Measurements from ENCODE around the gene ZIC4.

ZIC4 gene

GRCh38 chr3:147377412-147378367 is 28.7 kb downstream of the ZIC4 start:
- no peak for TF ChIP-seq CTCF (IDR thresholded peaks at IDR 0.05; ENCODE audit: low read depth, low read length)
- TF ChIP-seq EZH2phosphoT487 (IDR thresholded peaks at IDR 0.05; ENCODE audit: low read depth) = no peak
- no peak overlapping the region for H3K27ac ChIP-seq (ENCODE audit: low read length)
- H2AFZ ChIP-seq (ENCODE audit: low read depth, low read length) = no peak overlapping the region
- H3K4me1 ChIP-seq (ENCODE audit: low read length) = no peaks in the 10 kb centered on the region
- H3K9ac ChIP-seq (ENCODE audit: low read length) = no peak overlapping the region
- no peaks in the 10 kb centered on the region for H3K27me3 ChIP-seq (ENCODE audit: low read depth, low read length)
- no peaks in the 10 kb centered on the region for H3K79me2 ChIP-seq (ENCODE audit: low read length)
- no peaks in the 10 kb centered on the region for H4K20me1 ChIP-seq (ENCODE audit: insufficient read depth, low read length)
- H3K36me3 ChIP-seq (replicated peaks; ENCODE audit: low read depth, low read length) = no peaks in the 10 kb centered on the region
- H3K4me2 ChIP-seq (ENCODE audit: low read length) = no peak overlapping the region
- no peaks in the 10 kb centered on the region for H3K9me3 ChIP-seq (ENCODE audit: insufficient read depth, low read length)
- no peak overlapping the region for H3K4me3 ChIP-seq (ENCODE audit: low read length)

- H3K9me3 ChIP-seq (ENCODE audit: insufficient read depth, low read length) = no peaks in the 10 kb centered on the region
- no peaks in the 10 kb centered on the region for H3K4me1 ChIP-seq (ENCODE audit: low read length)
- H3K79me2 ChIP-seq (ENCODE audit: low read length) = no peaks in the 10 kb centered on the region
- no peaks in the 10 kb centered on the region for H3K27me3 ChIP-seq (ENCODE audit: low read depth, low read length)
- no peak overlapping the region for H3K4me3 ChIP-seq (ENCODE audit: low read length)
- no peaks in the 10 kb centered on the region for H4K20me1 ChIP-seq (ENCODE audit: insufficient read depth, low read length)
- TF ChIP-seq CTCF (IDR thresholded peaks at IDR 0.05; ENCODE audit: low read depth, low read length) (no peak), EZH2phosphoT487 (IDR thresholded peaks at IDR 0.05; ENCODE audit: low read depth) (no peak)
- no peak overlapping the region for H2AFZ ChIP-seq (ENCODE audit: low read depth, low read length)
- H3K27ac ChIP-seq (ENCODE audit: low read length) = no peak overlapping the region
- H3K36me3 ChIP-seq (replicated peaks; ENCODE audit: low read depth, low read length) = no peaks in the 10 kb centered on the region
- H3K4me2 ChIP-seq (ENCODE audit: low read length) = no peak overlapping the region
- H3K9ac ChIP-seq (ENCODE audit: low read length) = no peak overlapping the region
Observed at GRCh38 chr3:147373301-147373700, 33.0 kb downstream of the ZIC4 start.

GRCh38 chr3:147372525-147373027 is 33.8 kb downstream of the ZIC4 start:
- no peak overlapping the region for H3K9ac ChIP-seq (ENCODE audit: low read length)
- no peaks in the 10 kb centered on the region for H3K27me3 ChIP-seq (ENCODE audit: low read depth, low read length)
- no peak overlapping the region for H3K4me3 ChIP-seq (ENCODE audit: low read length)
- H3K4me2 ChIP-seq (ENCODE audit: low read length) = no peak overlapping the region
- no peaks in the 10 kb centered on the region for H3K79me2 ChIP-seq (ENCODE audit: low read length)
- H3K36me3 ChIP-seq (replicated peaks; ENCODE audit: low read depth, low read length) = no peaks in the 10 kb centered on the region
- H4K20me1 ChIP-seq (ENCODE audit: insufficient read depth, low read length) = no peaks in the 10 kb centered on the region
- TF ChIP-seq CTCF (IDR thresholded peaks at IDR 0.05; ENCODE audit: low read depth, low read length) = no peak
- TF ChIP-seq EZH2phosphoT487 (IDR thresholded peaks at IDR 0.05; ENCODE audit: low read depth) = no peak
- H3K9me3 ChIP-seq (ENCODE audit: insufficient read depth, low read length) = no peaks in the 10 kb centered on the region
- no peak overlapping the region for H2AFZ ChIP-seq (ENCODE audit: low read depth, low read length)
- no peak overlapping the region for H3K27ac ChIP-seq (ENCODE audit: low read length)
- no peaks in the 10 kb centered on the region for H3K4me1 ChIP-seq (ENCODE audit: low read length)

- TF ChIP-seq CTCF (IDR thresholded peaks at IDR 0.05; ENCODE audit: low read depth, low read length) = no peak
- TF ChIP-seq EZH2phosphoT487 (IDR thresholded peaks at IDR 0.05; ENCODE audit: low read depth) = no peak
- Histone ChIP-seq H3K27ac (ENCODE audit: low read length) (no peak overlapping the region), H3K27me3 (ENCODE audit: low read depth, low read length) (no peaks in the 10 kb centered on the region), H2AFZ (ENCODE audit: low read depth, low read length) (no peak overlapping the region), H3K4me3 (ENCODE audit: low read length) (no peak overlapping the region), H3K9me3 (ENCODE audit: insufficient read depth, low read length) (no peaks in the 10 kb centered on the region), H3K4me2 (ENCODE audit: low read length) (no peak overlapping the region), H3K79me2 (ENCODE audit: low read length) (no peaks in the 10 kb centered on the region), H4K20me1 (ENCODE audit: insufficient read depth, low read length) (no peaks in the 10 kb centered on the region), H3K4me1 (ENCODE audit: low read length) (no peaks in the 10 kb centered on the region), H3K36me3 (replicated peaks; ENCODE audit: low read depth, low read length) (no peaks in the 10 kb centered on the region), H3K9ac (ENCODE audit: low read length) (no peak overlapping the region)
Observed at GRCh38 chr3:147371771-147372340, 34.5 kb downstream of the ZIC4 start.

All from OCI-LY3 (cell line).